D721Med (cell line): ENCODE results near the gene TTC7B.

ENCODE experiments used
- DNase-seq: peaks from one replicate; pipeline ENCODE4 v3.0.0; 2011; ENCODE audit warnings: low spot score; ENCODE audit not compliant: insufficient read length
- FAIRE-seq: peaks from 2 replicates; lab custom pipeline; 2011; peaks lifted over from hg19 to GRCh38; lab: Jason Lieb, UNC
- TF ChIP-seq, protein P1 (sequence below): IDR thresholded peaks from 2 replicates; pipeline ENCODE4 v1.5.1; 2012; ENCODE audit warnings: mild to moderate bottlenecking, control low read depth; ENCODE audit not compliant: insufficient read depth; ENCODE audit errors: missing control alignments

TTC7B gene

DNA sequence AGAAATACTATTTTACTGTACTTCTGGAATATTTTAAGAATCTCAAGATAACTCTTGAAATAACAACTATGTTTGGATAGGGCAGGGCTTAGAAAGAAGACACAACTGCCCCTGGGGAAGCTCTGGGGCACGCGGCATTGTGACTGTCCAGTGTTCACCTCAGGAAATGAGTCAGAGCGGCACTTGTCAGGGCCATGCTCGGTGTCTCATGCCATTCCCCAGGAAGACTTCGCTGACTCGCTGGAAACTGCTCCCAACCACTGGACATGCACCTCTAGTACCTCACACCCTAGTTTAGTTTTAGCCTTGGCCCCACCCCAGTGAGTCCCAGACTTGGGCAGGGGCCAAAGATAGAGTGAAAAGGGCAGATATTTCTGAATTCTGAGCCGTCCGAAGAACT is 192.0 kb downstream of the TTC7B start:
- TF ChIP-seq, protein P1, sequence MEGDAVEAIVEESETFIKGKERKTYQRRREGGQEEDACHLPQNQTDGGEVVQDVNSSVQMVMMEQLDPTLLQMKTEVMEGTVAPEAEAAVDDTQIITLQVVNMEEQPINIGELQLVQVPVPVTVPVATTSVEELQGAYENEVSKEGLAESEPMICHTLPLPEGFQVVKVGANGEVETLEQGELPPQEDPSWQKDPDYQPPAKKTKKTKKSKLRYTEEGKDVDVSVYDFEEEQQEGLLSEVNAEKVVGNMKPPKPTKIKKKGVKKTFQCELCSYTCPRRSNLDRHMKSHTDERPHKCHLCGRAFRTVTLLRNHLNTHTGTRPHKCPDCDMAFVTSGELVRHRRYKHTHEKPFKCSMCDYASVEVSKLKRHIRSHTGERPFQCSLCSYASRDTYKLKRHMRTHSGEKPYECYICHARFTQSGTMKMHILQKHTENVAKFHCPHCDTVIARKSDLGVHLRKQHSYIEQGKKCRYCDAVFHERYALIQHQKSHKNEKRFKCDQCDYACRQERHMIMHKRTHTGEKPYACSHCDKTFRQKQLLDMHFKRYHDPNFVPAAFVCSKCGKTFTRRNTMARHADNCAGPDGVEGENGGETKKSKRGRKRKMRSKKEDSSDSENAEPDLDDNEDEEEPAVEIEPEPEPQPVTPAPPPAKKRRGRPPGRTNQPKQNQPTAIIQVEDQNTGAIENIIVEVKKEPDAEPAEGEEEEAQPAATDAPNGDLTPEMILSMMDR: no peak
- no peak for FAIRE-seq

DNA sequence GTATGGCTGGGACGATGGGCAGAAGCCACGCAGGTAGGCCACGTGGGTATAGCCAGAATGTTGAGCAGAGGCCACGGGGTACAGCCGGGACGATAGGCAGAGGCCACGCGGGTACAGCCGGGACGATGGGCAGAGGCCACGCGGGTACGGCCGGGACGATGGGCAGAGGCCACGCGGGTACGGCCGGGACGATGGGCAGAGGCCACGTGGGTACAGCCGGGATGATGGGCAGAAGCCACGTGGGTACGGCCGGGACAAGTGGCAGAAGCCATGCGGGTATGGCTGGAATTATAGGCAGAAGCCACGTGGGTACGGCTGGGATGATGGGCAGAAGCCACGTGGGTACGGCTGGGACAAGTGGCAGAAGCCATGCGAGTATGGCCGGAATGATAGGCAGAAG is 195.0 kb downstream of the TTC7B start:
- DNase-seq (no peak), FAIRE-seq (no peak)
- TF ChIP-seq, protein P1: no peak

More for the DNA sequence above, 192.0 kb downstream of the TTC7B start:
- DNase-seq: no peak

DNA sequence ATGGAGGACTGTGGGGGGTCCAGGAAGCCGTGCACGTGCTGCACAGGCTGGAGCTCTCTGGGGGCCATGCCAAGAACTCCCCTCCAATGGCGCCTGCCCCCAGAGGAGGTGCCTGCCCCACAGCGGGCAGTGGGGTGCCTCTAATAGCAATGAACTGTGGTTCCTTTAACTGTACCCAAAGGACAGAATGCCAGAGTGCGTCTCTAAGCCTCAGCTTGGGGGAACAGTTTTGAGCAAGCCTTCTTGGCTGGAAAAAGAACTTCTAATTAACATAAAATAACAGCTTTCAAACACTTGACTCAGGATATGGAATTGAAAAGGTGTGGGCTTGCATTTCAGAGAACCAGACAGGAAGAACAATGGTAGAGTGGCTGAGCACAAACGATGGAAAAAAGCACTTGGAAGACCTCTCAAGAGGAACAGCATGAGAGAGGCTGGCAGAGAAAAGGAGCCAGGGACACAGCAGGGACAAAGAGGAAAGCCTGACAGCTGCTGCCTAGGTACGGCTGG is 195.6 kb downstream of the TTC7B start:
- FAIRE-seq (no peak), DNase-seq (no peak)
- TF ChIP-seq, protein P1: no peak

DNA sequence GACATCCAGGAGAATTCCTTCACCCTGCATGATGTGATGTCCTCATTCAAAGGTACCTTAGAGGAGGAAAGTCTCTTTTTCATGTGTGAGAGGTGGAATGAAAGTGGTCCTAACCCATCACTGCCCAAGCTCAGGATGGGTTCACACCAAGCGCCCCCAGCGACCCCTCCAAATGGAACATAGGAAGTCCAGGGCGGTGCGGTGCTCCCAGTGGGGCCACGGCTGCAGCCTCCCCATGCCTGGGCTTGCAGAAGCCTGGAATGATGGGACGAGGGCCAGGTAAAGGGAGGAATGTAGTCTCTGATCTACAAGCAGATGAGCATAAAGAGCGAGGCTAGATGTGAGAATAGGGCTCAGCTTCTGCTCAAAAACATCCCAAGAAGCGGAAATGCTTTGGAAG is 196.3 kb downstream of the TTC7B start:
- TF ChIP-seq, protein P1: no peak
- no peak for FAIRE-seq
- no peak for DNase-seq

DNA sequence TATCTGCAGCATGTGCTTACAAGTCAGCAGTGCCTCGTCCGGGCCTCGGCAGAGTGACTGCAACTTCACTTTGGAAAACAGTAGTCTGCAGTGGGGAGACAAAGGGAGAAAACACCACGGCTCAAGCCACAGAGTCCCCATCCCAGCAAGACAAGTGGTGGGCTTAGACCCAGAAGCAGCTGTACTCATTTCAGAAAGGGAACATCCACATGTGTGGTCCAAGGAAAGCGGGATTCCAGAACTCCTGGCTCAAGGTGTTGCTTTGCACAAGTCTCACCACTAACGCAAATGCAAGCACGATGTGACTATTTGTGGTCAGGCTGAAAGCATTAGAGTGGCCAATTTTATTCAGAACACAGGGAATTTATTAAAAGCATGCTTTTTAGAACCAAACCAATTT is 198.3 kb downstream of the TTC7B start:
- FAIRE-seq (no peak), DNase-seq (no peak)
- TF ChIP-seq, protein P1: no peak

DNA sequence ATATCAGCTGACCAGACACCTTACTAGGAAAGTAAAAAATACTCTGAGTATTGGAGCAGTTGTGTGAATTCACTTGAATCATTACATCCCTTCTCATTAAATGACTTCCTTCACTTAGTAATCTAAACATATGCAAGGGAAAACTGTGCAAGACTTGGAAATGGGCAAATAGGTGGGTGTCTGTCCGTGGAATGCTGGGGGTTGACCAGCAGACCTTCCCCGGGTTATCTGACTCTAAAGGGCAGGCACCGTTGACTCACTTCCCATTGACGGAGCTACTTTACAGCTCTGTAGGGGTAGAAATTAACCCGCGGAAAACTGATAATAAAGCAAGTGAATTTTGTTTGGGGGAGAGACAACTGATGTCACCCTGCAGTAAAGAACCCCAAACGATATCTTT is 199.3 kb downstream of the TTC7B start:
- TF ChIP-seq, protein P1: no peak
- FAIRE-seq (no peak), DNase-seq (no peak)

DNA sequence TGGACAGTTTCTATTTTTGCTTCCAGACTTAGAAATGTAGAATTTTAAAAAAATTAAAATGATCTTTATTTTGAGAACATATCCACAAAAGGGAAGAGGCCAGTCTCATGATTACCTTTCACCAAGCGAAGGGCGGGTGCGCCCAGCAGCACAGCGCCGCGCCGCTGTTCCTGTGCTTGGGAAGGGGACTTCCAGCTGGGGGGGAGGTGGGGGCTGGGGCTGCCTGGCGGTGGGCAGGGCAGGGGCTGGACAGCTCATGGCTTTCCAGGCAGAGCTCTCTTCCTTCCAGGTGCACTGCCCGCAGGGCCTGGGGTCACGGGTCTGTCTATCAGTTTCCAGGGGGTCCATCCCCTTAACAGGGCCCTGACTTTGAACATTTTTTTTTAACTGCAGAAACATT is 199.9 kb downstream of the TTC7B start:
- DNase-seq (no peak), FAIRE-seq (no peak)
- TF ChIP-seq, protein P1: no peak
